Spinal cord (tissue), 10 donors: ENCODE data around the gene LMF1. TPM values are rescaled to one million over a fixed set of nuclear protein-coding genes. Genes with fewer than 3 reads are reported as not detected.
A peak's percentile ranks its signal among the peaks of the same experiment; 100 is the strongest.

Experiments used
- DNase-seq, 6 donors: peaks; one replicate each; pipeline versions ENCODE4 v3.0.0 to v3.0.0-alpha.2; 2013 to 2015; ENCODE audit warnings: low spot score in 6 of 6, low read depth in 4 of 6
- H3K27ac ChIP-seq: one replicate; pipeline ENCODE4 v1.5.1; 2013; ENCODE audit warnings: low read depth, low read length, control low read depth
- H3K27me3 ChIP-seq: one replicate; pipeline ENCODE4 v1.6.1; 2013; ENCODE audit warnings: low read length; ENCODE audit not compliant: control insufficient read depth, insufficient read depth
- H3K36me3 ChIP-seq: one replicate; pipeline ENCODE4 v1.6.1; 2013; ENCODE audit warnings: low read length; ENCODE audit not compliant: control insufficient read depth, insufficient read depth
- H3K4me1 ChIP-seq: one replicate; pipeline ENCODE4 v1.6.1; 2013; ENCODE audit warnings: low read length; ENCODE audit not compliant: control insufficient read depth, insufficient read depth
- H3K4me3 ChIP-seq: one replicate; pipeline ENCODE4 v1.5.1; 2013; ENCODE audit warnings: low read depth, low read length, control low read depth
- H3K9me3 ChIP-seq: one replicate; pipeline ENCODE4 v1.6.1; 2013; ENCODE audit warnings: low read length; ENCODE audit not compliant: control insufficient read depth, insufficient read depth
- WGBS: methylation state at CpG from one replicate; pipeline ENCODE4 v1.1.5; 2013; ENCODE audit warnings: missing lambda C conversion rate; ENCODE audit not compliant: insufficient coverage; 5-methylcytosine and 5-hydroxymethylcytosine counted together
- polyA plus RNA-seq, 2 donors: library from polyadenylated mRNA; unstranded; fragments of 120-200 nt; gene quantifications; one replicate each; pipeline ENCODE4 v1.2.1, GENCODE V29; 2013; ENCODE audit not compliant: insufficient read length in 2 of 2
- total RNA-seq, 2 donors: library from RNA; depleted of rRNA in 1 of 2; stranded (reverse); fragments of 120-200 nt in 1 of 2; fragments of >200 nt in 1 of 2; gene quantifications; one replicate each; pipeline versions ENCODE4 v1.2.3 to v1.2.4, GENCODE V29; 2013 to 2014
- donor health status: healthy.

Gene LMF1
- total and polyA plus RNA-seq, 4 donors, result 15.1 to 37.5 (median 23.0) TPM

DNA sequence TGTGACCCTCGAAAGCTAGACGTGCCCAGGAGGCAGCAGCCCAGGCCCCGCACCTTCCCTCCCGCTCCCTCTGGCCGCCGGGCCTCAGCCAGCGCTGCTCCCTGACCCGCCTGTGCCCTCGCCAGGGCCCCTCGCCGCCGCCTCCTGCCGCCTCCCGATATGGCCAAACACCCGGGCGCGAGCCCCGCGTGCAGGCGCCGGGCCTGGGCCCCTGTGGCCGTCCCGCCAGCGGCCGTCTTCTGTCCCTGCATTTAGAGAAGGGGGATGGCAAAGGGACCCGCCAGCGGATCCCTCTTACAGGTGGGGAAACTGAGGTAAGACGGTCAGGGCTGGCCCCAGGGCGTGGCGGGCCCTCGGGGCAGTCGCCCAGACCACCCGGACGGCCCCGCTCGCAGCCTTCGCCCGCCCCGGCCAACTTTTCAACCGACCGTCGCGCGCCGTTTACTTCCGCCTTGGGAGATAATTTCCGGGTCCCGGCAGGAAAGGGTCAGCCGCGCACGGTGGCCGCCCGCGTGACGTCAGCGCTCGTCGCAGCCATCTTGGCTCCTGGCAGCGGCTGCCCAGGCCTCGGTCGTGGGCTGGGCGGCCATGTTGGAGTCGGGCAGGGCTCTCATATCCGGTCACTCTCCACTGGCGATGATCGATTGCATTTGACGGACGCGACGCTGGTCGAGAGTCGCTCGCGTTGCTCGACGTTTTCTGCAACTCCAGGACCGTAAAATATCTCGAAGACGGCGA is 163.3 kb downstream of the LMF1 start:
- peak; percentile 50 to 97 (median 78) for DNase-seq
- Histone ChIP-seq H3K27me3 (peaks cover 11% of the 10 kb centered on the region), H3K4me3 (peak overlapping the region; percentile 66), H3K9me3 (peaks cover 2% of the 10 kb centered on the region), H3K4me1 (peaks cover 29% of the 10 kb centered on the region), H3K27ac (no peak overlapping the region), H3K36me3 (peaks cover 19% of the 10 kb centered on the region)
- 9% methylated on average over 80 of the region's 80 CpGs for WGBS

DNA sequence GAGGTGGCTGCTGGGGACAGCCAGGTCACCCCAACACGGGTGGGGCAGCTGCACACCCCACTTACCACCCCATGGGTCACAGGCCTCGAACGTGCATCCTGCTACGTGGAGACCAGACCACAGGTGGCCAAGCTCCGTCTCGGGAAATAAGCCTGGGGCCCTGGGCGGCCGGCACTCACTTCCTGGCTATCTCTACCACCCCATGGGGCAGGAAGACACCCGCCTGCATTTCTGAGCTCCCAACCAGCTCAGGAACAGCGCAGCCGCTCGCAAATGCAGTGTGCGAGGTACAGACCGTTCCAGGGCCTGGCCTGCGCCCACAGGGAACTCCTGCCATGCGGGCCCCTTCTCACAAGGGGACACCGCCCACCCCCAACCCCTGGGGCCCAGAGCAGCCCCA is 165.3 kb downstream of the LMF1 start:
- H3K36me3 ChIP-seq, result peaks cover 11% of the 10 kb centered on the region
- 83% methylated on average over 17 of the region's 17 CpGs for WGBS
- peaks cover 32% of the 10 kb centered on the region for H3K27me3 ChIP-seq
- H3K4me1 ChIP-seq, result peaks cover 29% of the 10 kb centered on the region
- DNase-seq, result no peak
- no peaks in the 10 kb centered on the region for H3K9me3 ChIP-seq
- H3K4me3 ChIP-seq, result no peak overlapping the region
- no peak overlapping the region for H3K27ac ChIP-seq

DNA sequence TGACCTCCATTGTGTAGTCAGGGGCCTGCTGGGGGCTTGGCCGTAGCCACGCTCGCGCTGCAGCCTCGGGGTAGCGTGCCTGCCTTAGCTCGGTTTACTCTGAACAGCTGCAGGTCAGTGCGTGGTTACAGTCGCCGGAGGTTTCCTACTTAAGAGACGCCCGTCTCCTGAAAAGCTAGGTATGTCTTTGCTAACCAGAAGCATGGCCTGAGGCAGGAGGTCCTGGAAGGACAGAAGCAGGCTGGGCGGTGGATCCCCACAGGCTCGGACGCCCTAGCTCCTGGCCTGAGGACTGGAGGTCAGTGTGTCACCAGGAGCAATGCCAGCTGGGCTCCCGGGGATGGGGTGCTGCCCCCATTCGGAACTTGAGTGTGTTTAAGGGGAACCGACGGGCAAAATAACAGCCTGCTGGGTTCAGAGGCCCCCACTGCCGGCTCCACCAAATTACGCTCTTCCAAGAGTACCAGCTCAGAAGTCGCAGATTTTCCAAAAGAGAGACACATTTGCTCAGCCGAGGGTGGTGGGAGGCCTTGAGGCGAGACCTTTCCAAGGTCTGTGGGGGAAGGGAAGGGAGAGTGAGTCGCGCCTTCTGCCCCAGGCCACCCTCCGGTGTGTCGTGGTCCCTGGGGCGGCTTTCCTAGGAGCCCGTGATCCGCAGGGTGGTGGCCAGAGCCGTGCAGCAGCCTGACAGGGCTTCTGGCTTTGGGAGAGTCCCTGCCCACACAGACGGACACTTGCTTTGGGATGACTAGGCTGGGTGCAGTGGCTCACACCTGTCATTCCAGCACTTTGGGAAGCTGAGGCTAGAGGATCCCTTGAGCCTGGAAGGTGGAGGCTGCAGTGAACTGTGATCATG is 166.4 kb downstream of the LMF1 start:
- peaks cover 35% of the 10 kb centered on the region for H3K4me1 ChIP-seq
- H3K9me3 ChIP-seq, result no peaks in the 10 kb centered on the region
- peaks cover 40% of the 10 kb centered on the region for H3K27me3 ChIP-seq
- DNase-seq, result no peak
- WGBS, result 67% methylated on average over 33 of the region's 33 CpGs
- H3K36me3 ChIP-seq, result peaks cover 11% of the 10 kb centered on the region
- no peak overlapping the region for H3K27ac ChIP-seq
- H3K4me3 ChIP-seq, result no peak overlapping the region

DNA sequence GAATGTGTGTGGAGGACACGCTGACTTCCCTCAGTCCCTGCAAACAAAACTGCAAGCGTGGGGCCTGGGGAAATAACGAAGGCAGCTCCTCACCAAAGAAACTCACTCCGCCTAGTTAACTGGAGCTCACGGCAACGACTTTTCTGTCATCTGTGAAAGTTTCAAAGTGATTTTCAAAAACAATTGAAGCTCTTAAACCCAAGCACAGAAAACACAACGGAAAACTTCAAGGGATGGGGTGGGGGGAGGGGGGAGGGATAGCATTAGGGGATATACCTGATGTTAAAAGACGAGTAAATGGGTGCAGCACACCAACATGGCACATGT is 167.1 kb downstream of the LMF1 start:
- Histone ChIP-seq H3K36me3 (peaks cover 18% of the 10 kb centered on the region), H3K9me3 (no peaks in the 10 kb centered on the region), H3K27ac (no peak overlapping the region), H3K4me3 (no peak overlapping the region), H3K4me1 (peaks cover 30% of the 10 kb centered on the region), H3K27me3 (peaks cover 45% of the 10 kb centered on the region)
- DNase-seq, result no peak
- 60% methylated on average over 1 of the region's 8 CpGs for WGBS

Other genes starting within 250 kb of the LMF1 start
- 10 to 100 TPM; 11.7 to 42.0 TPM for gene ANTKMT, start 249.8 kb downstream of the LMF1 start, total RNA-seq
- 10 to 100 TPM; 59.4 to 62.8 TPM for gene ANTKMT, start 249.8 kb downstream of the LMF1 start, polyA plus RNA-seq
- gene CCDC78, start 244.5 kb downstream of the LMF1 start, total RNA-seq, result 1 to 10 TPM in 1 of 2 donors, under 1 TPM in 1; 0.59 to 7.5 TPM
- 10 to 100 TPM; 13.1 to 16.0 TPM for gene CCDC78, start 244.5 kb downstream of the LMF1 start, polyA plus RNA-seq
- 10 to 100 TPM in 1 of 2 donors, 1 to 10 TPM in 1; 7.4 to 15.0 TPM for gene HAGHL, start 243.9 kb downstream of the LMF1 start, total RNA-seq
- gene HAGHL, start 243.9 kb downstream of the LMF1 start, polyA plus RNA-seq, result 10 to 100 TPM; 48.6 to 51.1 TPM
- 10 to 100 TPM; 29.9 to 47.9 TPM for gene CIAO3, start 230.0 kb downstream of the LMF1 start, total RNA-seq
- gene CIAO3, start 230.0 kb downstream of the LMF1 start, polyA plus RNA-seq, result 10 to 100 TPM; 35.1 to 41.5 TPM
- under 1 TPM; 0.40 to 0.83 TPM for gene MSLN, start 210.2 kb downstream of the LMF1 start, total RNA-seq
- gene MSLN, start 210.2 kb downstream of the LMF1 start, polyA plus RNA-seq, result under 1 TPM; 0.24 to 0.57 TPM
- gene RPUSD1, start 182.6 kb downstream of the LMF1 start, total RNA-seq, result 10 to 100 TPM in 1 of 2 donors, 1 to 10 TPM in 1; 9.3 to 14.2 TPM
- 10 to 100 TPM; 23.0 to 23.9 TPM for gene RPUSD1, start 182.6 kb downstream of the LMF1 start, polyA plus RNA-seq
- gene CHTF18, start 182.4 kb downstream of the LMF1 start, total RNA-seq, result 10 to 100 TPM in 1 of 2 donors, 1 to 10 TPM in 1; 6.1 to 20.1 TPM
- 10 to 100 TPM; 26.6 to 37.1 TPM for gene CHTF18, start 182.4 kb downstream of the LMF1 start, polyA plus RNA-seq
- gene GNG13, start 170.2 kb downstream of the LMF1 start, total RNA-seq, result under 1 TPM in 1 of 2 donors, not detected in 1; 0.30 TPM
- 1 to 10 TPM; 1.0 to 1.4 TPM for gene GNG13, start 170.2 kb downstream of the LMF1 start, polyA plus RNA-seq
- 10 to 100 TPM; 61.3 to 64.0 TPM for gene SOX8, start 10.8 kb upstream of the LMF1 start, total RNA-seq
- gene SOX8, start 10.8 kb upstream of the LMF1 start, polyA plus RNA-seq, result 100 to 1,000 TPM; 166 to 200 TPM
- gene SSTR5, start 101.8 kb upstream of the LMF1 start, total RNA-seq, result under 1 TPM; 0.69 to 0.88 TPM
- gene SSTR5, start 101.8 kb upstream of the LMF1 start, polyA plus RNA-seq, result under 1 TPM; 0.38 to 0.96 TPM
- under 1 TPM; 0.17 to 0.20 TPM for gene C1QTNF8, start 125.3 kb upstream of the LMF1 start, total RNA-seq
- gene C1QTNF8, start 125.3 kb upstream of the LMF1 start, polyA plus RNA-seq, result under 1 TPM; 0.29 to 0.59 TPM
- gene CACNA1H, start 182.1 kb upstream of the LMF1 start, total RNA-seq, result 1 to 10 TPM; 7.8 to 8.1 TPM
- gene CACNA1H, start 182.1 kb upstream of the LMF1 start, polyA plus RNA-seq, result 10 to 100 TPM; 18.0 to 20.1 TPM